ENCODE data around the gene MYRIP. TPM values are rescaled to one million over a fixed set of nuclear protein-coding genes. Genes with fewer than 3 reads are reported as not detected.

Gene MYRIP
- total RNA-seq, 2 donors from 2014 or later = 4.8 to 9.3 TPM

DNA sequence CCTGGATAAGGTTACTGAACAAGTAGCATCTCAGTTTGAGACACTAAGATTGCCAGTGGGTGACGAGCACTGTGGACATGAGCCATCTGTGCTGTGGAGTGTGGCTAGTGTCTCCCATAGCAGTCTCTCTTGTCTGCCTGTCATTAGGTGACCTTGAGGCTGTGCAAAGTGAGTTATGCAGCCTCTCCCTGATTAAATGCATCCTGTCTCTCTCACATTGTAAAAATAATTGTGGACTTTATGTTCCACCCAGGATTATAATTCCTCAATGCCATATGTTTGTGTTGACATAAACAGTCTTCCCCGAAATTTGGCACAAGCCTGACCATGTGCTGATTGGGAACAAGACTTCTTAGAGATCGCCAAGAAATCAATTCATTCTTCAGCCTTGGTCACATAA lies 168.9 kb downstream of the MYRIP start:
- Histone ChIP-seq H3K36me3 (no peaks in the 10 kb centered on the region), H3K4me3 (no peak overlapping the region), H3K27ac (no peak overlapping the region), H3K27me3 (replicated peaks; ENCODE audit: insufficient read depth) (no peaks in the 10 kb centered on the region), H3K9me3 (no peaks in the 10 kb centered on the region), H3K4me1 (replicated peaks) (no peaks in the 10 kb centered on the region)
- 45% methylated on average over 3 of the region's 3 CpGs for whole genome bisulfite sequencing
- intact Hi-C loops (cut with DNase I) = no loop called here
- DNase-seq (ENCODE audit: low spot score) = no peak
- TF ChIP-seq, protein P1, sequence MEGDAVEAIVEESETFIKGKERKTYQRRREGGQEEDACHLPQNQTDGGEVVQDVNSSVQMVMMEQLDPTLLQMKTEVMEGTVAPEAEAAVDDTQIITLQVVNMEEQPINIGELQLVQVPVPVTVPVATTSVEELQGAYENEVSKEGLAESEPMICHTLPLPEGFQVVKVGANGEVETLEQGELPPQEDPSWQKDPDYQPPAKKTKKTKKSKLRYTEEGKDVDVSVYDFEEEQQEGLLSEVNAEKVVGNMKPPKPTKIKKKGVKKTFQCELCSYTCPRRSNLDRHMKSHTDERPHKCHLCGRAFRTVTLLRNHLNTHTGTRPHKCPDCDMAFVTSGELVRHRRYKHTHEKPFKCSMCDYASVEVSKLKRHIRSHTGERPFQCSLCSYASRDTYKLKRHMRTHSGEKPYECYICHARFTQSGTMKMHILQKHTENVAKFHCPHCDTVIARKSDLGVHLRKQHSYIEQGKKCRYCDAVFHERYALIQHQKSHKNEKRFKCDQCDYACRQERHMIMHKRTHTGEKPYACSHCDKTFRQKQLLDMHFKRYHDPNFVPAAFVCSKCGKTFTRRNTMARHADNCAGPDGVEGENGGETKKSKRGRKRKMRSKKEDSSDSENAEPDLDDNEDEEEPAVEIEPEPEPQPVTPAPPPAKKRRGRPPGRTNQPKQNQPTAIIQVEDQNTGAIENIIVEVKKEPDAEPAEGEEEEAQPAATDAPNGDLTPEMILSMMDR (IDR thresholded peaks at IDR 0.05) = no peak
- TF ChIP-seq POLR2A (IDR thresholded peaks at IDR 0.05) (no peak), POLR2AphosphoS5 (IDR thresholded peaks at IDR 0.05) (no peak)

DNA sequence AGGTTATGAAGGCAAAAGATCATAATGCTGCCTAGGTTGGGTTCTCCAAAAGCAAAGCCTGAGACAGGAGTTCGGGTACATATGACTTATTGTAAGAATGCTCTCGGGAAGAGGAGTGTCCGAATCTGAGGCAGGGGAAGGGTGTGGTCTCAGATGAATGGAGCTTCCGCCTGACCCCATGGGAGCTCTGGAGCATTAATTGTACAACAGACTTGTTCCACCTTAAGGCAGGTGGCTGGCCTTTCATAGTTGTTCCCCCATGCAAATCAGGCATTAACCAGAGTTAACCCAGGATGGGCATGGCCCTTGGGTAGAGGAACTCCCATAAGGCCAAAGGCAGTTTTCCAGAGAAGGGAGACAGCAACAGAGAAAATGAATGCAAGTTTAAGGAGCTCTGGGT lies 170.6 kb downstream of the MYRIP start:
- Histone ChIP-seq H3K4me3 (no peak overlapping the region), H3K36me3 (no peaks in the 10 kb centered on the region), H3K27me3 (replicated peaks; ENCODE audit: insufficient read depth) (no peaks in the 10 kb centered on the region), H3K4me1 (replicated peaks) (no peaks in the 10 kb centered on the region), H3K27ac (no peak overlapping the region), H3K9me3 (no peaks in the 10 kb centered on the region)
- WGBS = 64% methylated on average over 4 of the region's 4 CpGs
- intact Hi-C loops (cut with DNase I) = no loop called here
- TF ChIP-seq POLR2A (IDR thresholded peaks at IDR 0.05) (no peak), POLR2AphosphoS5 (IDR thresholded peaks at IDR 0.05) (no peak)
- TF ChIP-seq, protein P1 (IDR thresholded peaks at IDR 0.05) = no peak
- DNase-seq (ENCODE audit: low spot score) = no peak

DNA sequence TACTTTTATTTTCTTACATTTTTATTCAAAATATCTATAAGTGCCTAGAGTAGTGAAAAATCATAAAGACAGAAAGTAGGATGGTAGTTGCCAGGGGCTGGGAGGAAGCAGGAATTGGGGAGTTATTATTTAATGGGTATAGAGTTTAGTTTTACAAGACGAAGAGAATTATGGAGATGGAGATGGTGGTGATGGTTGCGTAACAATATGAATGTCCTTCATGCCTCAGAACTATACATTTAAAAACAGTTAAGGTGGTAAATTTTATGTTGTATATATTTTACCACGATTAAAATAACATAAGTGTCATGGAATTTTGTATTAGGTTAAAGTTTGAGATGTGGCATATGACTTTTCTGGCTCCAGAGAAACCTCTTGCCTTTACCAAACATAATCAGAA lies 171.4 kb downstream of the MYRIP start:
- Histone ChIP-seq H3K27ac (no peak overlapping the region), H3K36me3 (no peaks in the 10 kb centered on the region), H3K27me3 (replicated peaks; ENCODE audit: insufficient read depth) (no peaks in the 10 kb centered on the region), H3K4me3 (no peak overlapping the region), H3K4me1 (replicated peaks) (no peaks in the 10 kb centered on the region), H3K9me3 (no peaks in the 10 kb centered on the region)
- 74% methylated on average over 3 of the region's 3 CpGs for WGBS
- TF ChIP-seq POLR2AphosphoS5 (IDR thresholded peaks at IDR 0.05) (no peak), POLR2A (IDR thresholded peaks at IDR 0.05) (no peak)
- TF ChIP-seq, protein P1 (IDR thresholded peaks at IDR 0.05) = no peak
- intact Hi-C loops (cut with DNase I) = no loop called here
- DNase-seq (ENCODE audit: low spot score) = no peak

DNA sequence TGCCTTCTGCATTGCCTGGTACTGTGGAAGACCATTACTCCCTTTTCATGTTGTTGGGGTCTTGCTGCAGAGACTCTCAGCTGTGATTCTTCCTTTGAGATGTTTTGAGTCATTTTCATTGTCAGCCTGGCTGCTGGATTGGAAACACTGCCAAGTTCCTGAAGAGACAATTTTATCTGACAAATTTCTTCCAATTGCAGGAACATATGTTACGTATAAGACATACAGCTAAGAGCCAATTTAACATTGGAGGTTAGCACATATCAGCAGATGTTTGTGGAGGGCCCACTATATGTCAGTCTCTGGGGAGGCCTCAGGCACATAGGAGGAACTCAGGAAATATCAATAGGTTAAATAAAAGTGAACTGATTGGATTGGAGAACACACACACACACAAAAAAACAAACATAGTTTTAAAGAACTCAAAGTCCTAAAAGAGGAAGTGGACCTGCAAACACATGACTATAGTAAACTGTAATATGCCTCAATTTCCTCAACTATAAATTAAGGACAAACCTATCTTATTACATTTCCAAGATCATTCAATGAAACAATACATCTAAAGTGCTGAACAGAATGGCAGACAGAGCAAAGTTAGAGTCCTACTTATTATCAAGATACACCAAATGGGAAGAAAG lies 172.3 kb downstream of the MYRIP start:
- DNase-seq (ENCODE audit: low spot score) = no peak
- H3K9me3 ChIP-seq = no peaks in the 10 kb centered on the region
- WGBS = 44% methylated on average over 1 of the region's 1 CpG
- H3K4me1 ChIP-seq (replicated peaks) = no peaks in the 10 kb centered on the region
- H3K4me3 ChIP-seq = no peak overlapping the region
- no peak overlapping the region for H3K27ac ChIP-seq
- H3K27me3 ChIP-seq (replicated peaks; ENCODE audit: insufficient read depth) = no peaks in the 10 kb centered on the region
- no peaks in the 10 kb centered on the region for H3K36me3 ChIP-seq
- TF ChIP-seq POLR2AphosphoS5 (IDR thresholded peaks at IDR 0.05) (no peak), POLR2A (IDR thresholded peaks at IDR 0.05) (no peak)
- TF ChIP-seq, protein P1 (IDR thresholded peaks at IDR 0.05) = no peak
- intact Hi-C loops (cut with DNase I) = no loop called here

DNA sequence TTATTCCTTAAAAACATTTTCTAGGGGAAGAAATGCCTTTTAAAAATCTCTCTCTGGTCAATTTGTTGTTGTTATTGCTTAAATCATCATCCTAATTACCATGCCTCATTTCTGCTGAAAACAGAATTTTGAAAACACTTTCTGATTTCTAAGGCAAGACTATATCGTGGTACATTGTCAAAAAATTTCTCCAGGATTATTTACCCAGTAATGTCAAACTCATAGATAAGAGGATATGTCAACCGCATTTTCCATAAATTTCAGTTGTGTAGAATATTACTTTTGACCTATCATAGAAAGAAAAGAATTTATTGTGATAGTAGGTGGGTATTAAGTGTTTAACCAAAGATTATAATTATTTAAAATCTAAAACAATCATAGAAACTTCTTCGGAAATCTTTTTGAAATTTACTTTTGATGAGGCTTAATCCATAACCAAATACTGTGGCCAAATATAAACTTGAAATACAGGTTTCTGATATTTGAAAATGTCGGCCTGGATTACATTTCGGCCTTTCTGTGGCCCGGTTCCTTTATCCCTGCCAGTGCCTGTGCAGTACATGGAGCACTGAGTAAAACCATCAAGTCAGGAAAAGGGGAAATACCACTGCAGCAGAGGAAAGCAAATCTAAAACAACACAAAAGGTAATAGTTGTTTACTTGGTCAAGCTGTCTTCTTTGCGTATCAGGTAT lies 173.4 kb downstream of the MYRIP start:
- WGBS = 45% methylated on average over 7 of the region's 7 CpGs
- Histone ChIP-seq H3K27me3 (replicated peaks; ENCODE audit: insufficient read depth) (no peaks in the 10 kb centered on the region), H3K27ac (no peak overlapping the region), H3K4me3 (no peak overlapping the region), H3K36me3 (no peaks in the 10 kb centered on the region), H3K4me1 (replicated peaks) (no peaks in the 10 kb centered on the region), H3K9me3 (no peaks in the 10 kb centered on the region)
- TF ChIP-seq POLR2A (IDR thresholded peaks at IDR 0.05) (no peak), POLR2AphosphoS5 (IDR thresholded peaks at IDR 0.05) (peak; percentile 49)
- TF ChIP-seq, protein P1 (IDR thresholded peaks at IDR 0.05) = no peak
- DNase-seq (ENCODE audit: low spot score) = peak; percentile 28
- intact Hi-C loops (cut with DNase I) = no loop called here
